ENCODE measurements around the gene PRTFDC1. TPM values are rescaled to one million over a fixed set of nuclear protein-coding genes. Genes with fewer than 3 reads are reported as not detected.
A peak's percentile ranks its signal among the peaks of the same experiment; 100 is the strongest.
"Not testable (repeated sequence)": the region's sequence is repeated elsewhere in the genome, so short reads cannot be mapped to it uniquely, and the experiment has no call there.

The PRTFDC1 gene
- total RNA-seq, 1 experiment from 2014 or later = 0.49 TPM

DNA sequence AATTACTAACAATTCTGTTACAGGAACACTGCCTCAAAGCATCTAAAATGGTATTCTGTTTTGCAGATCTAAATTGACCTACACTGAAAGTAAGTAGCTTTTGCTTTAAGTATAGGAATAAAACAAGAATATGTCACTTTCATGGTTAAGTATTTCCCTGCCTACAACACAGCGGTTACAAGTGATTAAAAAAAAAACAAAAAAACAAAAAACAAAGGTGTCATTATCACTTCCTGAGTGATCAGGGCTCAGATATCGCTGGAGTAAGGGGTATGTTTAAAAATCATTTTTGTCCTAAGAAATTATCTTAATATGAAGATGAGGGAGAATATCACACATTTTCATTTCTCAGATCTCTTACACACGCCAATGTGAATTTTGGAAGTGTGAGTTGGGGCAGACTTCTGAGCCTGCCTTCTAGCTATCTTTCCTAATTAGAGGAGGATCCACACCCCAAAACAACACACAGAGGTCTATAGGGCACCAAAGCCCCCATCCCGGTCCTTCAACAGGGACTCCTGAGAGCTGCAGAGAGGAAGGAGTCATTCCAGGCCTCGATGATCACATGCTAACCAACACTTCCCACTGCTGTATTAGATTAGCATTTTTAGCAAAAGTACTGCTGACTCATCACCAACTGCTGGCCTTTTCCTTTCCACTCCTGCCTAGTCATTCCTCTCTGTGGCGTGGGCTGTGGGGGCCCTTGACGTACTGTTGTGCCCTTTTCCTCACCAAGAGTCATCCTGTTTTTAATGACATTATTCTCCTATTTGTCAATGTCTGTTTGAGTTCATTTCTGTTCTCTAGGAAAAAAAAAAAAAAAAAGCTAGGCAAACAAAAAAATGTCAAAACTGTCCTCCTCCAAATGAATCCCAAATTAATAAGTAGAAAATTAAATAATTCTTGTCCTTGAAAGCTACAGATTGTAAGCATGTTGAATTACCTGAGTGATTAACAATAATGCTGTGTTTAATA is 31.2 kb downstream of the PRTFDC1 start:
- Histone ChIP-seq H3K27me3 (no peaks in the 10 kb centered on the region), H3K9me3 (peaks cover 7% of the 10 kb centered on the region), H3K36me3 (no peaks in the 10 kb centered on the region), H3K4me3 (no peak overlapping the region)
- DNase-seq = peak; percentile 78

GRCh38 chr10:24920192-24920591 is 32.2 kb downstream of the PRTFDC1 start:
- not testable (repeated sequence) for H3K9me3 ChIP-seq, H3K36me3 ChIP-seq, DNase-seq, H3K27me3 ChIP-seq, H3K4me3 ChIP-seq

- not testable (repeated sequence) for H3K4me3 ChIP-seq, H3K36me3 ChIP-seq, H3K9me3 ChIP-seq, H3K27me3 ChIP-seq, DNase-seq
These were observed 32.8 kb downstream of the PRTFDC1 start for GRCh38 chr10:24919629-24920028.

GRCh38 chr10:24917979-24918378 is 34.4 kb downstream of the PRTFDC1 start:
- DNase-seq = no peak
- Histone ChIP-seq H3K4me3 (no peak overlapping the region), H3K9me3 (peaks cover 7% of the 10 kb centered on the region; the same call in 1 of the 2 replicates), H3K36me3 (no peaks in the 10 kb centered on the region), H3K27me3 (no peaks in the 10 kb centered on the region)

DNA sequence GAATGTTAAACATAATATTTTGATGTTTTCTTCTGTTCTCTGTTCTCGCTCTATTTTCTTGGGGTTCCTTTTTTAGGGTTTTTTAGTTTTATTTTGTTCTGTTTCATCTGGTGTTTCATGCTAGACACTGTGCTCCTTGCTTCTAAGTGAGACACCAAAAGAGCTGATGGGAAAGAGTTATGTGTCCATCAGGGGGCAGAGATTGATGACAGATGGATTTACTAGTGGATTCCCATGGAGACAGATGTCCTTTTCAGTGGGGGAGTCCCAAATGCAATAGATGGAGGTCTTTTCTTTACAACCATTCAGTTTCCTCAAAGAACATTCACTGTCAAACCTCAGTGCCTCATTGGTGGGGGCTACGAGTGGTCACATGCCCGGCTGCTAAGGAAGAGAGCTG is 34.9 kb downstream of the PRTFDC1 start:
- H3K9me3 ChIP-seq = peaks cover 7% of the 10 kb centered on the region; the same call in 1 of the 2 replicates
- no peaks in the 10 kb centered on the region for H3K36me3 ChIP-seq
- no peak overlapping the region for H3K4me3 ChIP-seq
- H3K27me3 ChIP-seq = no peaks in the 10 kb centered on the region
- no peak for DNase-seq

DNA sequence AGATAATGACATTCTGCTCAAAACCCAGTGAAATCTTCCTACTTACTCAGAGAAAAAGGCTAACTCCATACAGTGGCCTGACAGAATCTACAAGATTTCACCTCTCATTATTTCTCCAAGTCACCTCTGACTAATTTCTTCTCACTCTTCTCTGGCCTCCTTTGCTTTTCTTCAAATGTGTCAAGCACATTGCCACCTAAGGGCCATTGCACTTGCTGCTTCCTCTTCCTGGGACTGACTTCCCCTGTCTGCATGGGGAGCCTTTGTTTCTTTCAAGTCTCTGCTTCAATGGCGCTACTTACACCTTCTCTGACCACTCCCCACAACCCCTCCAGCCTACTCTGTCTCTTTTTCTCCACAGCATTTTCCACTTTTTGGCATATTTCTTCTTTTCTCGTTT is 36.0 kb downstream of the PRTFDC1 start:
- H3K9me3 ChIP-seq = peaks cover 7% of the 10 kb centered on the region; the same call in 1 of the 2 replicates
- H3K27me3 ChIP-seq = no peaks in the 10 kb centered on the region
- H3K4me3 ChIP-seq = no peak overlapping the region
- no peaks in the 10 kb centered on the region for H3K36me3 ChIP-seq
- DNase-seq = no peak

DNA sequence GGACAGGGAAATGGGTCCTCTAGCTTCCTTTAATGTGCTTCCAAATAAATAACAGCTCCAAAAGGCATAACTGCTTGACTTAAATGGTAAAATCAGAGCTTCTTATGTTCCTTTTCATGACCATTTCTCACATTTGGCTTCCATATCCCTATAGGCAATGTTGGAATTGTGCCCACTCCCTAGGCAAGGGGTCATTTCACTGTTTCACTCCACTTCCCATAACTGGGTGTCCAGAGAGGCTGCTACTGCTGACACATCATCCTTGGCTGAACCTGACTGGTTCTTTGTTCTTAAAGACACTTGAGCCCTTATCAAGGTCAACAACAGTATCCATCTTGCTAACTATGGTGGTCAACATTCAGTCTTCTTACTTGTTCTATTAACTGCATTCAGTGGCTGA is 37.1 kb downstream of the PRTFDC1 start:
- Histone ChIP-seq H3K9me3 (peaks cover 7% of the 10 kb centered on the region; the same call in 1 of the 2 replicates), H3K4me3 (no peak overlapping the region), H3K27me3 (no peaks in the 10 kb centered on the region), H3K36me3 (no peaks in the 10 kb centered on the region)
- no peak for DNase-seq

DNA sequence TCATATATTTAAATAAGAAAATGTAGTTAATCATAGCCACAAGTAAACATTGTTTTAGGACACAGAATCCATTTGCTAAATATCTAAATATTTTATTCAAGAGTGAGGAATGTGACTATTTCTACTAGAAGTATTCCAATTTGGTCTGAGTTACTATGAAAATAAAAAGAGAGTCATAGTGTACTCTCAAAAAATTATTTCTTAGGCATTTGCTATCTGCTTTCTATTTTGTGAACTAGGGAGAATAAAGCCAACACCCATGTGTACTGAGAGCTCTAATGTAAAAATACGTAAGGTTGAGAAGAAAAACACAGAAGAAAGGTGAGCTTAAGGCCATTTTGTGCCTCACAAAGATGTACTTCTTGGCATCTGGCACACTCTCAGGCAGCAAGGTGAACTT is 38.3 kb downstream of the PRTFDC1 start:
- DNase-seq = no peak
- Histone ChIP-seq H3K4me3 (no peak overlapping the region), H3K27me3 (no peaks in the 10 kb centered on the region), H3K9me3 (peaks cover under 1% of the 10 kb centered on the region; the same call in 1 of the 2 replicates), H3K36me3 (no peaks in the 10 kb centered on the region)

DNA sequence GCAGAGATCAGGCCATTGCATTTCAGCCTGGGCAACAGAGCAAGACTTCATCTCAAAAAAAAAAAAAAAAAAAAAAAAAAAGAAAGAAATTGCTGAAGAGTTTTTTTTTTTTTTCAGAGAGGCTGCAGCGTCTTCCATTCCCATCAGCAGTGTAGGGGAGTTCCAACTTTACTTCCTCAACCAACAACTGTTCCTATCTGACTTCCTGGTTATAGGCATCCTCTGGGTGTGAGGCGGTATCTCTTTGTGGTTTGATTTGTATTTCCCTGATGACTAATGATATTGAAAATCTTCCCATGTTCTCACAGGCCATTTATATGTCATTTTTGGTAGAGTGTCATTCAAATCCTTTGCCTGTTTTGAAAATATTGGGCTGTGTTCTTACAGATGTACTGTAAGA is 40.2 kb downstream of the PRTFDC1 start:
- Histone ChIP-seq H3K4me3 (no peak overlapping the region), H3K9me3 (no peaks in the 10 kb centered on the region), H3K27me3 (no peaks in the 10 kb centered on the region), H3K36me3 (no peaks in the 10 kb centered on the region)
- no peak for DNase-seq

DNA sequence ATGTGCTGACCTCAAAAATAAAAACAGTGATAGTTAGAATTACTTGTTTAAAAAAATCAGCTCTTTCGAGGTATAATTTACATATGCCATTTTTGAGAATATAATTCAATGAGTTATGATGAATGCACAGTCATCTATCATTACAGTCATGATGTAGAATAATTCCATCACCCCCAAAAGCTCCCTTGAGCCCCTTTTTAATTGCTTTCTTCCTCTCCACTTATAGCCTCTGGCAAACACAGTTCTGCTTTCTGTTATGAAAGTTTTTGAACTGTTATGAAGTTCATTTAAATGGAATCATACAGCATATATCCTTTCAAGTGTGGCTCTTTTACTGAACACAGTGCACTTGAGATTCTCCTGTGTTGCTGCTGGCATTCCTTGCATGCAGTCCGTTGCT is 41.4 kb downstream of the PRTFDC1 start:
- Histone ChIP-seq H3K36me3 (no peaks in the 10 kb centered on the region), H3K4me3 (no peak overlapping the region), H3K27me3 (no peaks in the 10 kb centered on the region), H3K9me3 (no peaks in the 10 kb centered on the region; the same call in 1 of the 2 replicates)
- no peak for DNase-seq

GRCh38 chr10:24910574-24910973 is 41.8 kb downstream of the PRTFDC1 start:
- H3K4me3 ChIP-seq = no peak overlapping the region
- no peaks in the 10 kb centered on the region; the same call in 1 of the 2 replicates for H3K9me3 ChIP-seq
- no peak for DNase-seq
- H3K27me3 ChIP-seq = no peaks in the 10 kb centered on the region
- no peaks in the 10 kb centered on the region for H3K36me3 ChIP-seq

DNA sequence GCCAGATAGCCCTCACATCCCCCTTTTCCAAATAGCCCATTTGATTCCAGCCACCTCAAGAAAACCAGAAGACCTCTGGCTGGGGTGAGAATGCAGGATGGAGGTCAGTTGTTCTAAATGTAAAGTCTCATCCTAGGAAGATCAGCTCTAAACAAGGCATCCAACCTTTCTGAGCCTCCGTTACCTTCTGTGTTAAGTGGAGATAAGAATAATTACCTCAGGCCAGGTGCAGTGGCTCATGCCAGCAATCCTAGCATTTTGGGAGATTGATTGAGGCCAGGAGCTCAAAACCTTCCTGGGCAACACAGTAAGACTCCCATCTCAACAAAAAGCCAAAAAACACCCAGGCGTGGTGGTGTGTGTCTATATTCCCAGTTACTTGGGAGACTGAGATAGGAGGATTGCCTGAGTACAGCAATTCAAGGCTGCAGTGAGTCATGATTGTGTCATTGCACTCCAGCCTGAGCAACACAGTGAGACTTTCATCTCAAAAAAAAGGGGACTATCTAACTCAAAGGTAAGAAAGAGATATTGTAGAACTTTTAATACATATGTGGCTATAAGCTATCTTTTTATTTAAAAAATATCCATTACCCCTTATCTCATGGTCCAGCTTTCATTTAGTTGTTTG is 43.5 kb downstream of the PRTFDC1 start:
- DNase-seq = peak; percentile 70
- H3K9me3 ChIP-seq = no peaks in the 10 kb centered on the region; the same call in 1 of the 2 replicates

GRCh38 chr10:24907956-24908355 is 44.5 kb downstream of the PRTFDC1 start:
- H3K9me3 ChIP-seq = no peaks in the 10 kb centered on the region; the same call in 1 of the 2 replicates
- DNase-seq = no peak
- H3K27me3 ChIP-seq = no peaks in the 10 kb centered on the region
- H3K36me3 ChIP-seq = no peaks in the 10 kb centered on the region
- H3K4me3 ChIP-seq = no peak overlapping the region

More for the DNA sequence above, 43.5 kb downstream of the PRTFDC1 start:
- no peak overlapping the region for H3K4me3 ChIP-seq
- H3K36me3 ChIP-seq = no peaks in the 10 kb centered on the region
- no peaks in the 10 kb centered on the region for H3K27me3 ChIP-seq

GRCh38 chr10:24906372-24906771 is 46.0 kb downstream of the PRTFDC1 start:
- H3K36me3 ChIP-seq = no peaks in the 10 kb centered on the region
- no peak for DNase-seq
- H3K27me3 ChIP-seq = no peaks in the 10 kb centered on the region
- no peak overlapping the region for H3K4me3 ChIP-seq
- H3K9me3 ChIP-seq = no peaks in the 10 kb centered on the region; the same call in 1 of the 2 replicates

- Histone ChIP-seq H3K27me3 (no peaks in the 10 kb centered on the region), H3K4me3 (no peak overlapping the region), H3K9me3 (no peaks in the 10 kb centered on the region; the same call in 1 of the 2 replicates), H3K36me3 (no peaks in the 10 kb centered on the region)
- no peak for DNase-seq
These were observed 47.6 kb downstream of the PRTFDC1 start for GRCh38 chr10:24904824-24905223.

DNA sequence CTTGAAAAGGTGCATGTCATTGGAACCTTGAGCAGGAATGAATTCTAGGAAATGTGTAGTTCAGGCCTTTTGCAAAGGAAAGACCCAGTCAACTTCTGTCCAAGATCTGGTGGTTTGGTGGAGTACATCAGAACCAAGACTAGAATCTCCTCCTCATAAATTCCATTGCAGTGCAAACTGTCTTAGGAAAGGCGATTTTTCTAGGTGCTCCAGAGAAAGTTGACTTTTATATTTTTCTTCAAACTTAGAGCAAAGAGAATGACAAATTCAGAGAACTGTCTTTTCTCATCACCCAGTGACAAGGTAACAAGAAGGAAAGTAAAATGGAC is 50.0 kb downstream of the PRTFDC1 start:
- DNase-seq = no peak
- no peak overlapping the region for H3K4me3 ChIP-seq
- H3K27me3 ChIP-seq = no peaks in the 10 kb centered on the region
- no peaks in the 10 kb centered on the region; the same call in 1 of the 2 replicates for H3K9me3 ChIP-seq
- no peaks in the 10 kb centered on the region for H3K36me3 ChIP-seq

DNA sequence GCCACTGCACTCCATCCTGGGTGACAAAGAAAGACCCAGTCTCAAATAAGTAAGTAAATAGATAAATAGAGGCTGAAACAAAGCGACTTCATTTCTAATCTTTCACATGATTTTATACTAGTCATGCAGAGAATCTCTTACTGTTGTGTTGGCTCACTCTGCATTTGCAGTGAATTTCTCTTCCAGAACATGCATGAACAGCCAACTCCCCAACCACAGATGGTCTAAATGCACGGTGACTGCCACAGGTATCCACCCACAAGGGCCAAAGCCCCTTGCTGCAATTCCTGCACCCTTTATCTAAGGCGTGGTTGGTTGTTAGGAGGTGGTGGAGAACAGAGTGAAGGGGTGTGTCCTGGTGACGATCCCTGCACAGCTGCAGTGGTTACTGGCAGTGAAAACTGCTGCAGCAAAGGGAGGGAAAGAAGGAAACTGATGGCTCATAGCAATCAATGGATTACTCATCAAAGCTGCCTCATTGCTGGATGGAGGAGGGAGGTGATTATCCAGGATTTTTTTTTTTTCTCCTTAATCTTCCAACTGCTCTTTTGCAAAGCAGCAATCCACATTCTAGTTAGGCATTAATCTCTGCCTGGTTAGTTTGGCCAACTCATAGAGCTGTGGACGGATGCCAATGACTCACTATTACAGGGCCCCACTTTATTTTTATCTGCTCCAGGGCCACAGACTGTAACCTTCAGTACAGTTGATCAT is 50.6 kb downstream of the PRTFDC1 start:
- H3K27me3 ChIP-seq = no peaks in the 10 kb centered on the region

More for the DNA sequence above, 50.6 kb downstream of the PRTFDC1 start:
- H3K36me3 ChIP-seq = no peaks in the 10 kb centered on the region
- H3K9me3 ChIP-seq = no peaks in the 10 kb centered on the region; the same call in 1 of the 2 replicates
- H3K4me3 ChIP-seq = no peak overlapping the region
- peak; percentile 85 for DNase-seq
